Activated naive CD4-positive, alpha-beta T cell treated with anti-CD3 and anti-CD28 coated beads for 36 hours (primary cell): ENCODE data around the gene XRN1. TPM values are rescaled to one million over a fixed set of nuclear protein-coding genes. Genes with fewer than 3 reads are reported as not detected.

Experiments used
- CTCF ChIA-PET: fragments of 350-600 bp; sonication (Branson Sonifier 250); formaldehyde crosslinking; loops from one replicate; lab custom pipeline; 2021; ENCODE audit warnings: antibody characterized with exemption; lab: Charles Lee
- DNase-seq: peaks from one replicate; pipeline ENCODE4 v3.0.0-alpha.2; 2020
- H3K27ac Mint-ChIP-seq: one replicate; pipeline ENCODE4 v1.8.0; 2021; ENCODE audit warnings: mild to moderate bottlenecking, mixed read lengths
- H3K27me3 Mint-ChIP-seq: one replicate; pipeline ENCODE4 v1.8.0; 2021; ENCODE audit warnings: low read depth, mixed read lengths
- H3K36me3 Mint-ChIP-seq: one replicate; pipeline ENCODE4 v1.8.0; 2021; ENCODE audit warnings: low read depth, mixed read lengths
- H3K4me1 Mint-ChIP-seq: one replicate; pipeline ENCODE4 v1.8.0; 2021; ENCODE audit warnings: low read depth, mixed read lengths
- H3K4me3 Mint-ChIP-seq: one replicate; pipeline ENCODE4 v1.8.0; 2021; ENCODE audit warnings: mild to moderate bottlenecking, moderate library complexity, mixed read lengths
- H3K9me3 Mint-ChIP-seq: one replicate; pipeline ENCODE4 v1.8.0; 2021; ENCODE audit warnings: mixed read lengths
- intact Hi-C: fragments of 100-400 bp; cut with micrococcal nuclease; formaldehyde crosslinking; loops from one replicate; pipeline ENCODE4 v1.15.1; 2023
- total RNA-seq, 2 experiments: library from RNA; stranded (reverse); gene quantifications; one replicate each; pipeline ENCODE4 v1.2.3, GENCODE V29; 2021

XRN1 gene
- total RNA-seq, 2 experiments from 2014 or later, result 63.9 to 64.5 TPM

DNA sequence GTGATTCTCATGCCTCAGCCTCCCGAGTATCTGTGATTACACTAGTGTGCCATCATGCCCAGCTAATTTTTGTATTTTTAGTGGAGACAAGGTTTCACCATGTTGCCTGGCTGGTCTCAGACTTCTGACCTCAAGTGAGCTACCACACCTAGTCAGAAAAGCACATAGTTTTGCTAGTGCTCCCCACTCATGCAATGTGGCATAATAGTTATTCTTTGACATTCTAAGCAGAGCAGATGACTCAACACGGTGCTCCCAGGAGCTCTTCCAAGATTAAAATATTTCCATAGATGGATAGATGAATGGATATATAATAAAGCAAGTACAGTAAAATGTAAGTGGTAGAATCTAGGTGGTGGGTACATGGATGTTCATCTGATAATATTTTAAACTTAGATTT, 169.4 kb downstream of the XRN1 start:
- H3K27ac Mint-ChIP-seq, result no peak overlapping the region
- H3K36me3 Mint-ChIP-seq, result no peaks in the 10 kb centered on the region
- no peak overlapping the region for H3K4me3 Mint-ChIP-seq
- intact Hi-C loops, result no loop called here
- peaks cover 2% of the 10 kb centered on the region for H3K4me1 Mint-ChIP-seq
- H3K27me3 Mint-ChIP-seq, result no peaks in the 10 kb centered on the region
- H3K9me3 Mint-ChIP-seq, result peaks cover 2% of the 10 kb centered on the region
- no peak for DNase-seq
- CTCF ChIA-PET, result interaction anchor here (0.7 to 4.9 kb wide), 6 partner anchors 9 to 154 kb away, joined by 3 to 53 read pairs (median 4); no protein-coding TSS in a partner anchor

DNA sequence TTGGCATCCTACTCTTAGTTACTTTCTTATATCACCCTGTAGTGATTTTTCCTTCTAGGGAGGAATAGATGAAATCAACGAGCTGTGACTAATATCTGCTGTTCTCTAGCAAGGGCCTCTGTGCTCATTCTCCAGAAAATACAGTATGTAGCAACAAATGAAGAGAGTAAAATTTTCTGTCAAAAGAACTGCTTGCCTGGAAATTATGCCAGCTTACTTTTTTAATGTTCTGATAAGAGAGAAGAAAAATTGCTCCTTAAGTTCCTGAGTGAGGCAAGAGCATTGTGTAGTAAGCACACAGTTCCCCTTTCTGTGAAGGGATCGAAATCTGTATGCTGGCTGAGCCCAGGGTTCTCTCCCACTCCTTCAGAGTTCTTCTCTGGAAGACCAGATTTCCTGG, 171.1 kb downstream of the XRN1 start:
- no peak for DNase-seq
- peaks cover 2% of the 10 kb centered on the region for H3K9me3 Mint-ChIP-seq
- no peaks in the 10 kb centered on the region for H3K36me3 Mint-ChIP-seq
- no peaks in the 10 kb centered on the region for H3K27me3 Mint-ChIP-seq
- H3K4me3 Mint-ChIP-seq, result no peak overlapping the region
- intact Hi-C loops, result no loop called here
- no peak overlapping the region for H3K27ac Mint-ChIP-seq
- H3K4me1 Mint-ChIP-seq, result peaks cover 2% of the 10 kb centered on the region
- CTCF ChIA-PET, result interaction anchor here (0.8 to 0.9 kb wide), 2 partner anchors 10 to 152 kb away, joined by 3 read pairs; no protein-coding TSS in a partner anchor

DNA sequence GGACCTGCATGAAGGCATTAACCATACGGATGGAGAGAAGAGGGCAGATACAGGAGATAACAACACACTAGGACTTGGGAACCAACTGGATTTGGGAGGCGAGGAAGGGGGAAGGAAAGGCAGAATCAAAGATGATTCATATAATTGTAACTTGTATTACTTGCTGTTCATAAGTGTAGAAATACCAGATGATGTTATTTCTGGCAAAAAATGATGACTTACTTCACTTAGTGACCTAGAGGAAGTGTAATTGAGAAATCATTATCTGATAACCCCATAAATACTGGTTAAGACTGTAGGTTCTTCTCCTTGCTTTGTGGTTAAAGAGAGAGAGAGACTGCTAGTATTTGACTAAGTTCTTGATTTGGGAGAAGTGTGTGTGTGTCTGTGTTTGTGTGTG, 172.0 kb downstream of the XRN1 start:
- intact Hi-C loops, result no loop called here
- Mint-ChIP-seq H3K27me3 (no peaks in the 10 kb centered on the region), H3K27ac (no peak overlapping the region), H3K4me3 (no peak overlapping the region), H3K36me3 (no peaks in the 10 kb centered on the region), H3K4me1 (peaks cover 2% of the 10 kb centered on the region), H3K9me3 (peaks cover 2% of the 10 kb centered on the region)
- DNase-seq, result no peak
- CTCF ChIA-PET, result interaction anchor here (0.8 to 0.9 kb wide), 2 partner anchors 11 to 151 kb away, joined by 3 read pairs; no protein-coding TSS in a partner anchor

DNA sequence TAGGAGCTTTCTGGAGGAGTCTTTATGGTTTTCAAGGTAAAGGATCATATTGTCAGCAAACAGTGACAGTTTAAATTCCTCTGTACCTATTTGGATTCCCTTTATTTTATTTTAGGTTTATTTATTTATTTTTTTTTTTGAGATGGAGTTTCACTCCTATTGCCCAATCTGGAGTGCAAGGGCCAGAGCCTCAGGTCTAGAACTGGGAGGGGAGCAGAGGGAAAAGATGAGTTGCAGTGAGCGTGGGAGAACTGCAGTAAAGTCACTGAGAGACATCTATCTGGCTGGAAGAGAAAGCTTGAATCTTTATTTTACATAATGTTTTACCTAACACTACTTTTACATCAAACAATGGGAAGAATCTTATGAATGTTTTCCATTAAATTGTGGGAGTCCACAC, 172.9 kb downstream of the XRN1 start:
- no peak for DNase-seq
- Mint-ChIP-seq H3K4me3 (no peak overlapping the region), H3K36me3 (no peaks in the 10 kb centered on the region), H3K4me1 (peaks cover 7% of the 10 kb centered on the region), H3K27me3 (no peaks in the 10 kb centered on the region), H3K9me3 (peaks cover 2% of the 10 kb centered on the region), H3K27ac (no peak overlapping the region)
- intact Hi-C loops, result no loop called here
- CTCF ChIA-PET, result no interaction called here

GRCh38 chr3:142273501-142273900, 174.3 kb downstream of the XRN1 start:
- Mint-ChIP-seq H3K4me3 (no peak overlapping the region), H3K9me3 (no peaks in the 10 kb centered on the region), H3K27me3 (no peaks in the 10 kb centered on the region), H3K36me3 (no peaks in the 10 kb centered on the region), H3K4me1 (peaks cover 5% of the 10 kb centered on the region), H3K27ac (no peak overlapping the region)
- DNase-seq, result no peak
- intact Hi-C loops, result no loop called here
- CTCF ChIA-PET, result no interaction called here

DNA sequence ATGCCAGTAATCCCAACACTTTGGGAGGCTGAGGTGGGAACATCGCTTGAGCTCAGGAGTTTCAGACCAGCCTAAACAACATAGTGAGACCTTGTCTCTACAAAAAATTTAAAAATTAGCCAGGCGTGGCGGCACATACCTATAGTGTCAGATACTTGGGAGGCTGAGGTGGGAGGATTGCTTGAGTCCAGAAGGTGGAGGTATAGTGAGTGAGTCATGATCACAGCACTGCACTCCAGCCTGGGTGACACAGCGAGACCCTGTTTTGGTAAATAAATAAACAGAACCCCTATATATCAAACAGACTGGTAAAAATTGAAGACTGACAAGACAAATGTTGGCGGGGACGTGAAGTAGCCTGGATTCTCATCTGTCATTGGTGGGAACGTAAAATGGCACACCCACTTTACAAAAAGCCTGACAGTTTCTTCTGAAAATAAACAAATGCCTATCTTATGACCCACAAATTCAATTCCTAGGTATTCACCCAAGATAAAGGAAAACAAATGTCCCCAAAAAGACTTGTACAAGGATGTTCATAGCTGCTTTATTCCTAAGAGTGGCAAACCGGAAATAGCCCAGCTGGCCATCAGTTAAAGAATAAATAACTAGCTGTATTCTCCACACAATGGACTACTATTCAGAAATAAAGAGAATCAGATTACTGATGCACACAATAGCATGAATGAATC, 175.5 kb downstream of the XRN1 start:
- Mint-ChIP-seq H3K9me3 (no peaks in the 10 kb centered on the region), H3K4me1 (peaks cover 5% of the 10 kb centered on the region), H3K36me3 (no peaks in the 10 kb centered on the region), H3K27ac (no peak overlapping the region), H3K4me3 (no peak overlapping the region), H3K27me3 (no peaks in the 10 kb centered on the region)
- DNase-seq, result no peak
- CTCF ChIA-PET, result interaction anchor here (0.6 kb wide), 2 partner anchors 10 to 147 kb away, joined by 3 to 4 read pairs; no protein-coding TSS in a partner anchor
- intact Hi-C loops, result no loop called here

DNA sequence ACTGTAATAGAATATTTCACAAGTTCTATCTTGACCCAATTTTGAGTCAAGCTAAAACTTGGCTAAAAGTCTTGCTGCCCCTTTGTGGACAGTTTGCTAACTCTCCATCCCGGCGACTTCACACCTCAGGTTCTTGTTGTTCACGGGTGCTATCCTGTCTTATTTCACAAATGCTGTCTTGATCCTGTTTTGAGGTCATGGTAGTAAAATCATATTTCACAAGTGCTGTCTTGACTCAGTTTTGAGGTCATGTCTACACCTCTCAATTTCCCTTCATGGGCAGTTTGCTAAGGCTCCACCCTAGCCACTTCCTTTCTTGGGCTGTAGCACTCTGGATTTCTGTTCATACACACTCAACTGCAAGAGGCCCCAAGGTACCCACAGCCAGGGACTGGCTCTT, 177.4 kb downstream of the XRN1 start:
- Mint-ChIP-seq H3K4me3 (no peak overlapping the region), H3K9me3 (no peaks in the 10 kb centered on the region), H3K36me3 (no peaks in the 10 kb centered on the region), H3K27ac (no peak overlapping the region), H3K4me1 (peaks cover 5% of the 10 kb centered on the region), H3K27me3 (no peaks in the 10 kb centered on the region)
- no peak for DNase-seq
- CTCF ChIA-PET, result interaction anchor here (0.9 to 1.7 kb wide), 2 partner anchors 9 to 146 kb away, joined by 3 to 5 read pairs; no protein-coding TSS in a partner anchor
- intact Hi-C loops, result no loop called here

GRCh38 chr3:142269767-142270166, 178.1 kb downstream of the XRN1 start:
- no peak overlapping the region for H3K4me3 Mint-ChIP-seq
- no peaks in the 10 kb centered on the region for H3K27me3 Mint-ChIP-seq
- intact Hi-C loops, result no loop called here
- peaks cover 5% of the 10 kb centered on the region for H3K4me1 Mint-ChIP-seq
- no peaks in the 10 kb centered on the region for H3K9me3 Mint-ChIP-seq
- CTCF ChIA-PET, result interaction anchor here (0.9 to 1.7 kb wide), 2 partner anchors 10 to 145 kb away, joined by 3 to 5 read pairs; no protein-coding TSS in a partner anchor
- H3K36me3 Mint-ChIP-seq, result no peaks in the 10 kb centered on the region
- DNase-seq, result no peak
- no peak overlapping the region for H3K27ac Mint-ChIP-seq

DNA sequence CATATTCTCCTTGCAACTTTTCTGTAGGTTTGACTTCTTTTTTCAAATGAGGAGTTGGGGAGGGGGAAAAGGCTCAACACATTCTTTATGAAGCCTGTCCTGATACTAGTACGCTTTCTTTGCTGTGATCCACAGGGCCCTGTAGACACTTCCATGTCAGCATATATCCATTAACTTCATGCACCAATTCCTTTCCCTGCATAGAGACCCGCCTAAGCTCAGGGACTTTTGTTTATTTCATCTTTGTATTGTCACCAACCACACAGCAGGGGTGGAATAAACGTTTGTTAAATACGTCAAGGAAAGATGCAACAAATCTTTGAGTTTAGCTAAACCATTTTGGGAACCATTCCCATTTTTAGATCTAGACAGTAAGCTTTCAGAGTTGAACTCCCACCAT, 179.4 kb downstream of the XRN1 start:
- Mint-ChIP-seq H3K36me3 (no peaks in the 10 kb centered on the region), H3K27me3 (no peaks in the 10 kb centered on the region), H3K4me1 (peaks cover 5% of the 10 kb centered on the region), H3K9me3 (no peaks in the 10 kb centered on the region), H3K4me3 (no peak overlapping the region), H3K27ac (no peak overlapping the region)
- intact Hi-C loops, result no loop called here
- CTCF ChIA-PET, result no interaction called here
- DNase-seq, result no peak

DNA sequence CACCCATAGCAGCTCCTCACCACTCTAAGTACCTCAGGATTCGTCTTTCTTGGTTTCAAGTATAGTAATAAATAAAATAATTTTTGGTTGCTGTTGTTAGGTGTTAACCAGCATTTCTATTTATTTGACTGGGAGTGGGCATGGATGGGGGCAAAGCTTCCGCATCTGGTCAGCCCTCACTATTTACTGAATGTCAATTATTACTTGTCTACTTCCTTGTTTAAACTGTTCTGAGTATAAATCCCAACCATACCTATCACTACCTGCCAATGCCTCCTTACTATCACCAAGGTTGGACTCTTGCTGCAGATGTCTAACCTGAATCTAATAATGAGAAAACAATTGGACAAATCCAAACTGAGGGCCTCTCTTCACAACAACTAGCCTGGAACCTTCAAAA, 180.6 kb downstream of the XRN1 start:
- Mint-ChIP-seq H3K27me3 (no peaks in the 10 kb centered on the region), H3K36me3 (no peaks in the 10 kb centered on the region), H3K27ac (no peak overlapping the region), H3K4me1 (peaks cover 5% of the 10 kb centered on the region), H3K4me3 (no peak overlapping the region), H3K9me3 (no peaks in the 10 kb centered on the region)
- CTCF ChIA-PET, result interaction anchor here (0.6 kb wide), 1 partner anchor 12 kb away, joined by 3 read pairs; no protein-coding TSS in a partner anchor
- DNase-seq, result no peak
- intact Hi-C loops, result no loop called here

DNA sequence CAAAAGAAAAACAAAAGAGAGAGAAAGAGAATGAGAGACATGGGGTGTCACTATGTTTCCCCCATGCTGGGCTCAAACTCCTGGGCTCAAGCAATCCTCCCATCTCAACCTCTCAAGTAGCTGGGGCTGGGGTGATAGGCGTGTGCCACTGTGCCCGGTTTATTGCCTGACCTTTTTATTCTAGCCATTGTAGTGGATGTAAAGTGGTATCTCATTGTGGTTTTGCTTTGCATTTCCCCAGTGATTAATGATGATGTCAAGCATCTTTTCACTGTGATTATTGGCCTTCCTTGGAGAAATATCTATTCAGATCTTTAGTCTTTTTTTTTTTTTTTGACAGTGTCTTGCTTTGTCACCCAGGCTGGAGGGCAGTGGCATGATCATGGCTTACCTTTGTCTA, 184.7 kb downstream of the XRN1 start:
- Mint-ChIP-seq H3K27me3 (no peaks in the 10 kb centered on the region), H3K36me3 (no peaks in the 10 kb centered on the region), H3K9me3 (no peaks in the 10 kb centered on the region), H3K27ac (no peak overlapping the region), H3K4me3 (no peak overlapping the region), H3K4me1 (no peaks in the 10 kb centered on the region)
- intact Hi-C loops, result no loop called here
- CTCF ChIA-PET, result interaction anchor here (1.6 kb wide), 1 partner anchor 16 kb away, joined by 4 read pairs; no protein-coding TSS in a partner anchor
- DNase-seq, result no peak

DNA sequence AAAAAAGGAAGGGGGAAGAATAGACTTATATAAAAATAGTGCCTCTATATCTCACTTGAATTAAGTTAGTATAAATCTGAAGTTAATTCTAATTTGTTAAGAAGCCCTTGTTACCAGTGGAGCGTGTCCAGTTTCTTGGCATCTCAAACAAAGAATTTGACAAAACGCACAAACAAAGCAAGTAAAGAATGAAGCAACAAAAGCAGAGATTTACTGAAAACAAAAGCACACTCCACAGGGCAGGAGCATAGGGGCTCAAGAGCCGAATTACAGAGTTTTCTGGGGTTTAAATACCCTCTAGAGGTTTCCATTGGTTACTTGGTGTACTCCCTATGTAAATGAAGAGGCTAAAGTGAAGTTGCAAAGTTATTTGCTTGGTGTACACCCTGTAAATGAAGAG, 188.5 kb downstream of the XRN1 start:
- Mint-ChIP-seq H3K27ac (no peak overlapping the region), H3K27me3 (no peaks in the 10 kb centered on the region), H3K4me1 (no peaks in the 10 kb centered on the region), H3K36me3 (no peaks in the 10 kb centered on the region), H3K4me3 (no peak overlapping the region), H3K9me3 (peaks cover 10% of the 10 kb centered on the region)
- CTCF ChIA-PET, result no interaction called here
- no peak for DNase-seq
- intact Hi-C loops, result no loop called here
